ENCODE measurements around the gene LZTS2. TPM values are rescaled to one million over a fixed set of nuclear protein-coding genes. Genes with fewer than 3 reads are reported as not detected.

LZTS2 gene
- total and polyA plus RNA-seq, 2 of the 8 experiments (the other 6 are each of a cell fraction or from before 2014, with no cell fraction given) = 75.7 to 99.5 TPM

- Histone ChIP-seq H3K79me1 (ENCODE audit: low read depth, low read length) (no peaks in the 10 kb centered on the region), H2BK15ac (ENCODE audit: low read length) (no peak overlapping the region), H3K4me3 (ENCODE audit: extremely low read depth in 1 of 4, insufficient read depth in 2 of 4, low read depth in 3 of 4, low read length in 4 of 4) (peak overlapping the region; percentile 33 to 59 (median 42); a peak in 7 of 8 replicates), H2BK20ac (ENCODE audit: low read length) (no peak overlapping the region), H3K4me2 (ENCODE audit: insufficient read depth in 1 of 2, low read depth in 2 of 2, low read length in 2 of 2) (peak overlapping the region; percentile 86 to 89), H4K20me1 (replicated peaks in 1 of 2; ENCODE audit: control insufficient read depth in 1 of 2, insufficient read depth in 2 of 2, low read length in 2 of 2) (peaks cover 0 to 1% of the 10 kb centered on the region in 2 experiments), H3K23ac (ENCODE audit: insufficient read length) (no peak overlapping the region), H3K36me3 (ENCODE audit: control insufficient read depth in 2 of 4, insufficient read depth in 4 of 4, low read length in 3 of 4) (no peaks in the 10 kb centered on the region), H2BK5ac (ENCODE audit: low read depth, low read length) (no peak overlapping the region; the same call in 1 of the 2 replicates), H2BK120ac (replicated peaks; ENCODE audit: low read depth, low read length) (no peak overlapping the region), H3K4me1 (replicated peaks in 1 of 4; ENCODE audit: control insufficient read depth in 3 of 4, insufficient read depth in 4 of 4, low read length in 3 of 4) (peaks cover 0 to 10% (median 5%) of the 10 kb centered on the region in 4 experiments; a peak in 4 of 7 replicates), H3K9me3 (ENCODE audit: insufficient read depth in 2 of 2, low read depth in 1 of 2, low read length in 1 of 2) (no peaks in the 10 kb centered on the region), H3K14ac (ENCODE audit: insufficient read length) (no peak overlapping the region), H3K79me2 (ENCODE audit: control insufficient read depth in 1 of 2, insufficient read depth in 2 of 2, low read length in 2 of 2) (no peaks in the 10 kb centered on the region), H3K27ac (ENCODE audit: low read depth, low read length) (no peak overlapping the region), H2BK12ac (ENCODE audit: low read depth, low read length) (0 out of 2 replicates have a peak overlapping the region, but pooled peaks have one; percentile 19), H4K91ac (replicated peaks; ENCODE audit: insufficient read length, low read length) (no peak overlapping the region), H3K4ac (replicated peaks; ENCODE audit: insufficient read length, low read depth, low read length) (no peak overlapping the region), H4K5ac (ENCODE audit: insufficient read length, low read depth, low read length) (no peak overlapping the region), H3K56ac (replicated peaks; ENCODE audit: insufficient read length, low read depth, low read length) (no peak overlapping the region), H3K18ac (ENCODE audit: extremely low read depth, low read length) (peak overlapping the region; percentile 78), H3K27me3 (replicated peaks in 1 of 4; ENCODE audit: control insufficient read depth in 3 of 4, extremely low read depth in 1 of 4, insufficient read depth in 3 of 4, low read length in 3 of 4) (peaks cover 14 to 42% (median 32%) of the 10 kb centered on the region in 4 experiments), H2AK5ac (ENCODE audit: low read depth, low read length) (no peak overlapping the region), H4K8ac (ENCODE audit: extremely low read depth, insufficient read depth, low read length) (0 out of 2 replicates have a peak overlapping the region, but pooled peaks have one; percentile 68), H3K9ac (replicated peaks in 1 of 4; ENCODE audit: extremely low read depth in 1 of 4, low read depth in 3 of 4, low read length in 3 of 4) (0 out of 7 replicates have a peak overlapping the region, but pooled peaks of 1 of the 4 experiments have one; percentile 1), H2AFZ (ENCODE audit: low read length) (peak overlapping the region; percentile 68; the same call in 1 of the 2 replicates), H3K23me2 (ENCODE audit: low read depth, low read length) (peaks cover 11% of the 10 kb centered on the region; the same call in 1 of the 2 replicates)
- WGBS, 2 experiments (ENCODE audit: extremely low coverage in 1 of 2, insufficient coverage in 1 of 2, insufficient read length in 1 of 2, insufficient replicate concordance in 2 of 2, low coverage in 1 of 2, low lambda C conversion rate in 2 of 2, missing lambda C conversion rate in 1 of 2) = 9% methylated on average over 45 of the region's 45 CpGs; no CpG with 5 or more reads in 1 of the 2 experiments
- no peak for FAIRE-seq
- CTCF ChIA-PET (ENCODE audit: partially characterized antibody) = interaction anchor here (0.6 to 7.2 kb wide), 37 partner anchors 9 to 1914 kb away, joined by 3 to 464 read pairs (median 4); partner anchors contain the start of genes KAZALD1, LZTS2, MRPL43 and PDZD7
- DNase-seq (ENCODE audit: low read depth in 1 of 2, low spot score in 2 of 2) = peak in 1 of 2 experiments; percentile 97
- POLR2A ChIA-PET (ENCODE audit: partially characterized antibody) = interaction anchor here (0.7 to 6.5 kb wide), 13 partner anchors 11 to 76 kb away, joined by 3 to 81 read pairs (median 4); partner anchors contain the start of genes LZTS2, MRPL43, PDZD7 and SEMA4G
- TF ChIP-seq SIN3A (conservative IDR thresholded peaks at IDR 0.05 in 1 of 2, IDR thresholded peaks at IDR 0.05 in 1 of 2; ENCODE audit: low read depth in 1 of 2, low read length in 2 of 2) (peak in 1 of 2 experiments; percentile 13; a peak in 2 of 4 replicates), TBP (IDR thresholded peaks at IDR 0.05; ENCODE audit: low read depth, low read length) (peak; percentile 33; the same call in 1 of the 2 replicates), SP2 (IDR thresholded peaks at IDR 0.05; ENCODE audit: low read length) (no peak), POU5F1 (IDR thresholded peaks at IDR 0.05; ENCODE audit: low read depth, low read length) (no peak), ATF2 (IDR thresholded peaks at IDR 0.05; ENCODE audit: low read length) (no peak), ASH2L (IDR thresholded peaks at IDR 0.05; ENCODE audit: low read length) (no peak), SP1 (IDR thresholded peaks at IDR 0.05; ENCODE audit: low read depth, low read length) (no peak), TAF1 (IDR thresholded peaks at IDR 0.05; ENCODE audit: low read depth, low read length) (no peak), SIRT6 (IDR thresholded peaks at IDR 0.05; ENCODE audit: low read length) (no peak)
Measured at GRCh38 chr10:101018600-101019439, 19.2 kb downstream of the LZTS2 start.
